Measurements from ENCODE around the gene CSNK1D. TPM values are rescaled to one million over a fixed set of nuclear protein-coding genes. Genes with fewer than 3 reads are reported as not detected.

The CSNK1D gene
- total RNA-seq, 1 experiment from 2014 or later, result 111 TPM

DNA sequence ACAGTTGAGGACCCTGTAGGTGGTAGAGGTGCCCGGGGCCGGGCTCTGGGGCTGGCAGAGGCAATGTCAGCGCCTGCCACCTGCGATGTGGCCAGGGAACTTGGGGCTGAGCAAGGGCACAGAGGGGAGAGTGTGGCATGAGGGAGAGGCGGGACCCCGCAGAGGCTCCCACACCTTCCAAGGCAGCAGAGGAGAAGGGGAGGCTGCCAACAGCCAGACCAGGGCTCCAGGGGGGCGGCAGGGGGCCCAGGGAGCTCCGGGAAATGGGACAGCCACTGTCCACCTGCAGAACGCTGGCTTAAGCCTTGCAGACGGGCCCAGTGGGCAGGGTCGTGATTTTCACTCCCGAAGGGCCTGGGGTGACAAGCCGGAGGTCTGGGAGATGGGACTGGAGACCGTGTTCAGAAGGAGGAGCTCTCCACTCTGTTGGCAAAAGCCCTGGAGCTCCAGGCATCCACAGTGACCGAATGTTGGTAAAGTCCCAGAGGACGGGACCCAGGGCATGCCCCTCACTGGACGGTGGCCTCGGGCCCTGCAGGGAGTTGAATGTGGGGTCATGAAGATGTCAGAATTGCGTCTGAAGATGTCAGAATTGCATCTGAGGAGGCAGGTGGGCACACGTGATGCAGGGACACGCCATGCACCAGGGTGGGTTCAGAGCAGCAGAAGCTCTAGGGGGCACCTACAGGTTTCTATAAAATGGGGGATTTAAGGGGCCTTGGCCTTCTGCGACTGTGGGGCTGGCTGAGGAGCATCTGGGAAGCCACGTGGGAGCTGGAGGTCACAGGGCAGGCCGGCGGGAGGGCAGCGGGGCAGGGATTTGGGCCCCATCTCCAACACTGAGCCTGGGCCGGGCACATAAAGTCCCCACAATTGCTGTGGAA, 25.3 kb upstream of the CSNK1D start:
- H3K27ac Mint-ChIP-seq, result no peak overlapping the region
- no peaks in the 10 kb centered on the region for H3K36me3 Mint-ChIP-seq
- no peak for TF ChIP-seq PRRX2 (CRISPR knock-in tag; IDR thresholded peaks at IDR 0.05)
- TF ChIP-seq RORB (CRISPR knock-in tag; IDR thresholded peaks at IDR 0.05), result no peak
- no peak for TF ChIP-seq ATF2 (CRISPR knock-in tag; IDR thresholded peaks at IDR 0.05; ENCODE audit: borderline replicate concordance, low read depth)
- no peak for TF ChIP-seq CREB1 (CRISPR knock-in tag; IDR thresholded peaks at IDR 0.05)
- TF ChIP-seq RELA (CRISPR knock-in tag; IDR thresholded peaks at IDR 0.05; ENCODE audit: borderline replicate concordance), result no peak
- no peak for TF ChIP-seq JUN (CRISPR knock-in tag; IDR thresholded peaks at IDR 0.05)
- TF ChIP-seq, protein P1, sequence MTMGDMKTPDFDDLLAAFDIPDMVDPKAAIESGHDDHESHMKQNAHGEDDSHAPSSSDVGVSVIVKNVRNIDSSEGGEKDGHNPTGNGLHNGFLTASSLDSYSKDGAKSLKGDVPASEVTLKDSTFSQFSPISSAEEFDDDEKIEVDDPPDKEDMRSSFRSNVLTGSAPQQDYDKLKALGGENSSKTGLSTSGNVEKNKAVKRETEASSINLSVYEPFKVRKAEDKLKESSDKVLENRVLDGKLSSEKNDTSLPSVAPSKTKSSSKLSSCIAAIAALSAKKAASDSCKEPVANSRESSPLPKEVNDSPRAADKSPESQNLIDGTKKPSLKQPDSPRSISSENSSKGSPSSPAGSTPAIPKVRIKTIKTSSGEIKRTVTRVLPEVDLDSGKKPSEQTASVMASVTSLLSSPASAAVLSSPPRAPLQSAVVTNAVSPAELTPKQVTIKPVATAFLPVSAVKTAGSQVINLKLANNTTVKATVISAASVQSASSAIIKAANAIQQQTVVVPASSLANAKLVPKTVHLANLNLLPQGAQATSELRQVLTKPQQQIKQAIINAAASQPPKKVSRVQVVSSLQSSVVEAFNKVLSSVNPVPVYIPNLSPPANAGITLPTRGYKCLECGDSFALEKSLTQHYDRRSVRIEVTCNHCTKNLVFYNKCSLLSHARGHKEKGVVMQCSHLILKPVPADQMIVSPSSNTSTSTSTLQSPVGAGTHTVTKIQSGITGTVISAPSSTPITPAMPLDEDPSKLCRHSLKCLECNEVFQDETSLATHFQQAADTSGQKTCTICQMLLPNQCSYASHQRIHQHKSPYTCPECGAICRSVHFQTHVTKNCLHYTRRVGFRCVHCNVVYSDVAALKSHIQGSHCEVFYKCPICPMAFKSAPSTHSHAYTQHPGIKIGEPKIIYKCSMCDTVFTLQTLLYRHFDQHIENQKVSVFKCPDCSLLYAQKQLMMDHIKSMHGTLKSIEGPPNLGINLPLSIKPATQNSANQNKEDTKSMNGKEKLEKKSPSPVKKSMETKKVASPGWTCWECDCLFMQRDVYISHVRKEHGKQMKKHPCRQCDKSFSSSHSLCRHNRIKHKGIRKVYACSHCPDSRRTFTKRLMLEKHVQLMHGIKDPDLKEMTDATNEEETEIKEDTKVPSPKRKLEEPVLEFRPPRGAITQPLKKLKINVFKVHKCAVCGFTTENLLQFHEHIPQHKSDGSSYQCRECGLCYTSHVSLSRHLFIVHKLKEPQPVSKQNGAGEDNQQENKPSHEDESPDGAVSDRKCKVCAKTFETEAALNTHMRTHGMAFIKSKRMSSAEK (CRISPR knock-in tag; IDR thresholded peaks at IDR 0.05; ENCODE audit: borderline replicate concordance), result no peak
- ATAC-seq, result no peak
- CTCF ChIA-PET, result interaction anchor here (0.9 to 2.4 kb wide), 4 partner anchors 32 to 72 kb away, joined by 3 to 7 read pairs (median 4); no protein-coding TSS in a partner anchor
- peaks cover 4% of the 10 kb centered on the region; the same call in 1 of the 2 replicates for H3K27me3 Mint-ChIP-seq (ENCODE audit: low read depth)
- no peak for DNase-seq (ENCODE audit: low spot score)
- POLR2A ChIA-PET, result no interaction called here
- H3K4me3 Mint-ChIP-seq, result no peak overlapping the region
- H3K4me1 Mint-ChIP-seq, result peaks cover 14% of the 10 kb centered on the region
- no peaks in the 10 kb centered on the region for H3K9me3 Mint-ChIP-seq

GRCh38 chr17:82297714-82298537, 24.4 kb upstream of the CSNK1D start:
- TF ChIP-seq, protein P2, sequence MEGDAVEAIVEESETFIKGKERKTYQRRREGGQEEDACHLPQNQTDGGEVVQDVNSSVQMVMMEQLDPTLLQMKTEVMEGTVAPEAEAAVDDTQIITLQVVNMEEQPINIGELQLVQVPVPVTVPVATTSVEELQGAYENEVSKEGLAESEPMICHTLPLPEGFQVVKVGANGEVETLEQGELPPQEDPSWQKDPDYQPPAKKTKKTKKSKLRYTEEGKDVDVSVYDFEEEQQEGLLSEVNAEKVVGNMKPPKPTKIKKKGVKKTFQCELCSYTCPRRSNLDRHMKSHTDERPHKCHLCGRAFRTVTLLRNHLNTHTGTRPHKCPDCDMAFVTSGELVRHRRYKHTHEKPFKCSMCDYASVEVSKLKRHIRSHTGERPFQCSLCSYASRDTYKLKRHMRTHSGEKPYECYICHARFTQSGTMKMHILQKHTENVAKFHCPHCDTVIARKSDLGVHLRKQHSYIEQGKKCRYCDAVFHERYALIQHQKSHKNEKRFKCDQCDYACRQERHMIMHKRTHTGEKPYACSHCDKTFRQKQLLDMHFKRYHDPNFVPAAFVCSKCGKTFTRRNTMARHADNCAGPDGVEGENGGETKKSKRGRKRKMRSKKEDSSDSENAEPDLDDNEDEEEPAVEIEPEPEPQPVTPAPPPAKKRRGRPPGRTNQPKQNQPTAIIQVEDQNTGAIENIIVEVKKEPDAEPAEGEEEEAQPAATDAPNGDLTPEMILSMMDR (IDR thresholded peaks at IDR 0.05), result no peak
- no peak for TF ChIP-seq SMAD3 (CRISPR knock-in tag; IDR thresholded peaks at IDR 0.05; ENCODE audit: borderline replicate concordance)
- TF ChIP-seq KAT7 (CRISPR knock-in tag; IDR thresholded peaks at IDR 0.05; ENCODE audit: borderline replicate concordance), result no peak
- TF ChIP-seq, protein P3, sequence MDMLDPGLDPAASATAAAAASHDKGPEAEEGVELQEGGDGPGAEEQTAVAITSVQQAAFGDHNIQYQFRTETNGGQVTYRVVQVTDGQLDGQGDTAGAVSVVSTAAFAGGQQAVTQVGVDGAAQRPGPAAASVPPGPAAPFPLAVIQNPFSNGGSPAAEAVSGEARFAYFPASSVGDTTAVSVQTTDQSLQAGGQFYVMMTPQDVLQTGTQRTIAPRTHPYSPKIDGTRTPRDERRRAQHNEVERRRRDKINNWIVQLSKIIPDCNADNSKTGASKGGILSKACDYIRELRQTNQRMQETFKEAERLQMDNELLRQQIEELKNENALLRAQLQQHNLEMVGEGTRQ (CRISPR knock-in tag; IDR thresholded peaks at IDR 0.05), result no peak
- no peak for TF ChIP-seq ZNF138 (CRISPR knock-in tag; conservative IDR thresholded peaks at IDR 0.05)
- no peak for TF ChIP-seq MXD4 (CRISPR knock-in tag; IDR thresholded peaks at IDR 0.05; ENCODE audit: borderline replicate concordance)
- no peak for TF ChIP-seq CDX4 (CRISPR knock-in tag; IDR thresholded peaks at IDR 0.05; ENCODE audit: borderline replicate concordance)
- Mint-ChIP-seq H3K36me3 (no peaks in the 10 kb centered on the region), H3K27me3 (ENCODE audit: low read depth) (peaks cover 4% of the 10 kb centered on the region; the same call in 1 of the 2 replicates), H3K4me1 (peaks cover 17% of the 10 kb centered on the region), H3K4me3 (no peak overlapping the region), H3K27ac (no peak overlapping the region), H3K9me3 (no peaks in the 10 kb centered on the region)
- ChIA-PET CTCF (interaction anchor here (0.9 to 2.4 kb wide), 5 partner anchors 33 to 73 kb away, joined by 3 to 7 read pairs (median 4); partner anchors contain the start of gene SECTM1), POLR2A (no interaction called here)
- DNase-seq (ENCODE audit: low spot score) (no peak), ATAC-seq (peak; percentile 8; the same call in 1 of the 2 replicates)
